DOHH2 (cell line): Measurements from ENCODE around the gene SLC6A3.

Experiments
- EZH2phosphoT487 ChIP-seq: fragments of 200-600 bp; sonication (generic); IDR thresholded peaks from 2 replicates; pipeline ENCODE4 v1.6.1; 2017; ENCODE audit warnings: borderline replicate concordance, mild to moderate bottlenecking, antibody characterized with exemption, low read length, moderate library complexity, mixed read lengths
- TF ChIP-seq, protein P1 (sequence below): fragments of 200-600 bp; sonication (generic); IDR thresholded peaks from one replicate; pipeline ENCODE4 v1.5.1; 2014; ENCODE audit warnings: antibody characterized with exemption, mild to moderate bottlenecking, low read depth, low read length; ENCODE audit not compliant: poor library complexity, severe bottlenecking

DNA sequence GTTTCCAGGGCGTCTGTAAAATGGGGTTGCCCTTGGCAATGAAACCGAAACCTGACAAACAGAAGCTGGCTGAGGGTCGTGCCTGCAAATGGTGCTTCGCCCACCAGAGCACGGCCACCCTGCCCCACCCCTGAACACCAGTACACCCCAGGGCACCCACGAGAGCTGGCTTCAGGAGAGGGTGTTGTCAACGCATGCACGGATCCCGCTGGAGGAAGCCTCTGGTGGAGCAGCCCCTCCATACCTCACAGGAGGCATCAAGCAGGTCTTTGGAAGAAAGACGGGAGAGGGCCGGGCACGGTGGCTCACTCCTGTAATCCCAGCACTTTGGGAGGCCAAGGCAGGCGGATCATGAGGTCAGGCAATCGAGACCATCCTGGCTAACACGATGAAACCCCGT, 8.6 kb downstream of the SLC6A3 start:
- no peak for TF ChIP-seq EZH2phosphoT487
- TF ChIP-seq, protein P1, sequence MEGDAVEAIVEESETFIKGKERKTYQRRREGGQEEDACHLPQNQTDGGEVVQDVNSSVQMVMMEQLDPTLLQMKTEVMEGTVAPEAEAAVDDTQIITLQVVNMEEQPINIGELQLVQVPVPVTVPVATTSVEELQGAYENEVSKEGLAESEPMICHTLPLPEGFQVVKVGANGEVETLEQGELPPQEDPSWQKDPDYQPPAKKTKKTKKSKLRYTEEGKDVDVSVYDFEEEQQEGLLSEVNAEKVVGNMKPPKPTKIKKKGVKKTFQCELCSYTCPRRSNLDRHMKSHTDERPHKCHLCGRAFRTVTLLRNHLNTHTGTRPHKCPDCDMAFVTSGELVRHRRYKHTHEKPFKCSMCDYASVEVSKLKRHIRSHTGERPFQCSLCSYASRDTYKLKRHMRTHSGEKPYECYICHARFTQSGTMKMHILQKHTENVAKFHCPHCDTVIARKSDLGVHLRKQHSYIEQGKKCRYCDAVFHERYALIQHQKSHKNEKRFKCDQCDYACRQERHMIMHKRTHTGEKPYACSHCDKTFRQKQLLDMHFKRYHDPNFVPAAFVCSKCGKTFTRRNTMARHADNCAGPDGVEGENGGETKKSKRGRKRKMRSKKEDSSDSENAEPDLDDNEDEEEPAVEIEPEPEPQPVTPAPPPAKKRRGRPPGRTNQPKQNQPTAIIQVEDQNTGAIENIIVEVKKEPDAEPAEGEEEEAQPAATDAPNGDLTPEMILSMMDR, result no peak
